Sigmoid colon (tissue), 7 donors: Measurements from ENCODE around the gene PAK4. TPM values are rescaled to one million over a fixed set of nuclear protein-coding genes. Genes with fewer than 3 reads are reported as not detected.

Experiments used
- DNase-seq: peaks from one replicate; pipeline ENCODE4 v3.0.0-alpha.2; 2019
- H3K27ac ChIP-seq, 4 donors: fragments of 200-600 bp; sonication (generic); one replicate each; pipeline ENCODE4 v1.5.1; 2016 to 2019; ENCODE audit warnings: mild to moderate bottlenecking in 1 of 4
- H3K27me3 ChIP-seq, 3 donors: fragments of 200-600 bp; sonication (generic); one replicate each; pipeline ENCODE4 v1.5.1; 2019; ENCODE audit warnings: mild to moderate bottlenecking in 1 of 3
- H3K36me3 ChIP-seq, 4 donors: fragments of 200-600 bp; sonication (generic); one replicate each; pipeline ENCODE4 v1.5.1; 2016 to 2019
- H3K4me1 ChIP-seq, 4 donors: fragments of 200-600 bp; sonication (generic); one replicate each; pipeline ENCODE4 v1.5.1; 2017 to 2019
- H3K4me3 ChIP-seq, 4 donors: fragments of 200-600 bp; sonication (generic); one replicate each; pipeline ENCODE4 v1.5.1; 2017 to 2019; ENCODE audit warnings: mild to moderate bottlenecking in 2 of 4, moderate library complexity in 1 of 4
- H3K9me3 ChIP-seq, 4 donors: fragments of 200-600 bp in 3 of 4; sonication (generic) in 3 of 4; one replicate each; pipeline versions ENCODE4 v1.5.1 to v1.6.1; 2013 to 2019
- EP300 ChIP-seq, 4 donors: sonication (generic); formaldehyde crosslinking; IDR thresholded peaks; one replicate each; pipeline ENCODE4 v1.6.1; 2017; ENCODE audit warnings: antibody characterized with exemption in 4 of 4
- POLR2A ChIP-seq, 2 donors: fragments of 450-650 bp; IDR thresholded peaks; one replicate each; pipeline ENCODE4 v1.6.1; 2016; ENCODE audit warnings: antibody characterized with exemption in 2 of 2, mild to moderate bottlenecking in 2 of 2, moderate library complexity in 2 of 2
- POLR2AphosphoS5 ChIP-seq, 4 donors: sonication (generic); formaldehyde crosslinking; IDR thresholded peaks; one replicate each; pipeline ENCODE4 v1.6.1; 2017; ENCODE audit warnings: antibody characterized with exemption in 4 of 4
- WGBS, 2 donors: extraction: QIAGEN DNeasy Blood & Tissue Kit; methylation state at CpG; one replicate each; pipeline ENCODE4 v1.1.7; 2013; 5-methylcytosine and 5-hydroxymethylcytosine counted together
- intact Hi-C: fragments of 100-400 bp; cut with DNase I; formaldehyde crosslinking; loops from one replicate; pipeline ENCODE4 v1.15.1; 2023
- polyA plus RNA-seq, 3 donors: library from polyadenylated mRNA; stranded (reverse); fragments of 200-250 nt; gene quantifications; one replicate each; pipeline ENCODE4 v1.2.3, GENCODE V29; 2013
- total RNA-seq, 4 donors: library from RNA; depleted of rRNA; stranded (reverse); fragments of >200 nt; gene quantifications; one replicate each; pipeline ENCODE4 v1.1.0, GENCODE V29; 2016
- TF ChIP-seq, protein P1 (sequence below), 4 experiments: fragments of 450-650 bp in 3 of 4; fragments of 200-600 bp in 1 of 4; IDR thresholded peaks; one replicate each; pipeline ENCODE4 v1.5.1; 2016 to 2019; ENCODE audit warnings: antibody characterized with exemption in 4 of 4, mild to moderate bottlenecking in 3 of 4, moderate library complexity in 2 of 4
- donor health status: healthy with polysubstance abuse.
- donor health status: Bipolar disorder and iron deficiency.
- donor health status: healthy.

The PAK4 gene
- total and polyA plus RNA-seq, 7 donors, result 6.2 to 62.0 (median 27.1) TPM

- Histone ChIP-seq H3K9me3 (no peaks in the 10 kb centered on the region), H3K4me1 (peaks cover 0 to 35% (median 25%) of the 10 kb centered on the region in 4 donors), H3K27ac (no peak overlapping the region), H3K4me3 (no peak overlapping the region), H3K27me3 (no peaks in the 10 kb centered on the region), H3K36me3 (peaks cover 7 to 18% (median 9%) of the 10 kb centered on the region in 4 donors)
- TF ChIP-seq, protein P1, sequence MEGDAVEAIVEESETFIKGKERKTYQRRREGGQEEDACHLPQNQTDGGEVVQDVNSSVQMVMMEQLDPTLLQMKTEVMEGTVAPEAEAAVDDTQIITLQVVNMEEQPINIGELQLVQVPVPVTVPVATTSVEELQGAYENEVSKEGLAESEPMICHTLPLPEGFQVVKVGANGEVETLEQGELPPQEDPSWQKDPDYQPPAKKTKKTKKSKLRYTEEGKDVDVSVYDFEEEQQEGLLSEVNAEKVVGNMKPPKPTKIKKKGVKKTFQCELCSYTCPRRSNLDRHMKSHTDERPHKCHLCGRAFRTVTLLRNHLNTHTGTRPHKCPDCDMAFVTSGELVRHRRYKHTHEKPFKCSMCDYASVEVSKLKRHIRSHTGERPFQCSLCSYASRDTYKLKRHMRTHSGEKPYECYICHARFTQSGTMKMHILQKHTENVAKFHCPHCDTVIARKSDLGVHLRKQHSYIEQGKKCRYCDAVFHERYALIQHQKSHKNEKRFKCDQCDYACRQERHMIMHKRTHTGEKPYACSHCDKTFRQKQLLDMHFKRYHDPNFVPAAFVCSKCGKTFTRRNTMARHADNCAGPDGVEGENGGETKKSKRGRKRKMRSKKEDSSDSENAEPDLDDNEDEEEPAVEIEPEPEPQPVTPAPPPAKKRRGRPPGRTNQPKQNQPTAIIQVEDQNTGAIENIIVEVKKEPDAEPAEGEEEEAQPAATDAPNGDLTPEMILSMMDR (IDR thresholded peaks at IDR 0.05), result no peak
- TF ChIP-seq POLR2A (IDR thresholded peaks at IDR 0.05), result no peak
- TF ChIP-seq EP300 (IDR thresholded peaks at IDR 0.05), result no peak
- TF ChIP-seq POLR2AphosphoS5 (IDR thresholded peaks at IDR 0.05), result no peak
- 88 to 93% methylated on average over 7 of the region's 7 CpGs for WGBS, 2 donors
- no peak for DNase-seq
- intact Hi-C loops, result no loop called here
Measured at GRCh38 chr19:39165857-39166256, 40.3 kb downstream of the PAK4 start.

GRCh38 chr19:39166571-39167391 lies 41.2 kb downstream of the PAK4 start:
- no peaks in the 10 kb centered on the region for H3K9me3 ChIP-seq
- no peaks in the 10 kb centered on the region for H3K27me3 ChIP-seq
- peaks cover 0 to 26% (median 18%) of the 10 kb centered on the region in 4 donors for H3K4me1 ChIP-seq
- peak overlapping the region in 2 of 4 donors; percentile 4 to 29 for H3K27ac ChIP-seq
- H3K4me3 ChIP-seq, result no peak overlapping the region
- peak; percentile 86 for DNase-seq
- 15 to 63% methylated on average over 24 of the region's 24 CpGs for WGBS, 2 donors
- TF ChIP-seq, protein P1 (IDR thresholded peaks at IDR 0.05), result no peak
- peak in 1 of 4 donors; percentile 11 for TF ChIP-seq POLR2AphosphoS5 (IDR thresholded peaks at IDR 0.05)
- peaks cover 8 to 27% (median 11%) of the 10 kb centered on the region in 4 donors for H3K36me3 ChIP-seq
- intact Hi-C loops, result no loop called here

GRCh38 chr19:39167461-39168257 lies 42.1 kb downstream of the PAK4 start:
- peaks cover 8 to 35% (median 12%) of the 10 kb centered on the region in 4 donors for H3K36me3 ChIP-seq
- no peak for DNase-seq
- WGBS, 2 donors, result 34 to 68% methylated on average over 25 of the region's 25 CpGs
- TF ChIP-seq, protein P1 (IDR thresholded peaks at IDR 0.05), result no peak
- TF ChIP-seq EP300 (IDR thresholded peaks at IDR 0.05) (no peak), POLR2A (IDR thresholded peaks at IDR 0.05) (no peak), POLR2AphosphoS5 (IDR thresholded peaks at IDR 0.05) (no peak)
- no peaks in the 10 kb centered on the region for H3K27me3 ChIP-seq
- H3K9me3 ChIP-seq, result no peaks in the 10 kb centered on the region
- intact Hi-C loops, result no loop called here
- H3K4me1 ChIP-seq, result peaks cover 0 to 25% (median 18%) of the 10 kb centered on the region in 4 donors
- peak overlapping the region in 3 of 4 donors; percentile 4 to 24 (median 6) for H3K27ac ChIP-seq
- no peak overlapping the region for H3K4me3 ChIP-seq

DNA sequence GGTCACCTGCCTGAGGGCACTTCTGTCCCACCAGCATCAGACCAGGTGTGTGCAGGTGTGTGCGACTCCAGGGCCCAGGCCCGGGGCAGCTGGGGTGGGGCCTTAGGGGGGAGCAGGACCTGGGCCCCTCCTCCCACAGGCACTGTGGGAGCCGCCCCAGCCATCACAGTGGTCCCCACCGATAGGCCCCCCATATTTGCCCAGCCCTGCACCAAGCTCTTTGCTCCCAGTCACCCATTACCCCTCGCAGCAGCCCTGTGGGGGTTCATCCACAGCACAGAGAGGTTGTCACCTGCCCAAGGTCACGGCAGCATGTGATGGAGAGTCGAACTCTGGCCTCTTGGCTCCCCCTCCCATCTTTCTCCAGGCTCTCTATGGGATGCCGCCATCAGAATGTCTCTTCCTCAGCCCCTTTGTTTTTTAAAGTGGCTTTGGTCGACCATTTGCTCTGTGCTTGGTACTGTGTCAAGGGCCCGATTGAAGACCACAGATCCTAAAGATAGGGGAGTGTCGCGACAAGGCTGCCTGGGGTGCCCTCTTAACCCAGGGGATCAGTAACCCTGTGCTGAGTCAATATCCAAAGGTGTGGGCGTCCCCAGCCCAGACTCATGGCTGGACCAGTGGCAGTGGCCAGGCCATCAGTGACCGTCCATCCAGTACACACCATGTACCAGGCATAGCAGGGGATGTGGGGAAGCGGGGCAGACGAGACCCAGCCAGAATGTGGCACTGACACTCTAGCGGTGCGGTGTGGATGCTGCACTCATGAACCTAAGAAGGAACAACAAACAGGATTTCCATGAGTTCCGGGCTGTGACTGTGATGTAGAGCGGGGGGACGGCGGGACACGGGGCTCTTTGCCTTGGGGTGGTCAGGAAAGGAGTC lies 42.9 kb downstream of the PAK4 start:
- Histone ChIP-seq H3K36me3 (peaks cover 10 to 43% (median 15%) of the 10 kb centered on the region in 4 donors), H3K27me3 (no peaks in the 10 kb centered on the region), H3K4me3 (no peak overlapping the region), H3K27ac (no peak overlapping the region), H3K4me1 (peaks cover 0 to 25% (median 18%) of the 10 kb centered on the region in 4 donors), H3K9me3 (no peaks in the 10 kb centered on the region)
- 89 to 93% methylated on average over 23 of the region's 23 CpGs for WGBS, 2 donors
- no peak for TF ChIP-seq POLR2AphosphoS5 (IDR thresholded peaks at IDR 0.05)
- no peak for DNase-seq
- intact Hi-C loops, result no loop called here
